PC-3 (cell line): Measurements from ENCODE around the gene DAND5.

Source experiments
- CTCF ChIP-seq: fragments of 300-600 bp; sonication (generic); conservative IDR thresholded peaks from 2 replicates; pipeline ENCODE4 v1.5.1; 2017; ENCODE audit warnings: antibody characterized with exemption, low read depth, mild to moderate bottlenecking, low read length
- EZH2 ChIP-seq: fragments of 300-600 bp; sonication (generic); IDR thresholded peaks from one replicate; pipeline ENCODE4 v1.6.1; 2017; ENCODE audit warnings: antibody characterized with exemption, mild to moderate bottlenecking, low read length; ENCODE audit not compliant: unreplicated experiment
- EZH2phosphoT487 ChIP-seq: fragments of 300-600 bp; sonication (generic); IDR thresholded peaks from 2 replicates; pipeline ENCODE4 v1.6.1; 2018; ENCODE audit warnings: mild to moderate bottlenecking, antibody characterized with exemption, low read length, borderline replicate concordance

DNA sequence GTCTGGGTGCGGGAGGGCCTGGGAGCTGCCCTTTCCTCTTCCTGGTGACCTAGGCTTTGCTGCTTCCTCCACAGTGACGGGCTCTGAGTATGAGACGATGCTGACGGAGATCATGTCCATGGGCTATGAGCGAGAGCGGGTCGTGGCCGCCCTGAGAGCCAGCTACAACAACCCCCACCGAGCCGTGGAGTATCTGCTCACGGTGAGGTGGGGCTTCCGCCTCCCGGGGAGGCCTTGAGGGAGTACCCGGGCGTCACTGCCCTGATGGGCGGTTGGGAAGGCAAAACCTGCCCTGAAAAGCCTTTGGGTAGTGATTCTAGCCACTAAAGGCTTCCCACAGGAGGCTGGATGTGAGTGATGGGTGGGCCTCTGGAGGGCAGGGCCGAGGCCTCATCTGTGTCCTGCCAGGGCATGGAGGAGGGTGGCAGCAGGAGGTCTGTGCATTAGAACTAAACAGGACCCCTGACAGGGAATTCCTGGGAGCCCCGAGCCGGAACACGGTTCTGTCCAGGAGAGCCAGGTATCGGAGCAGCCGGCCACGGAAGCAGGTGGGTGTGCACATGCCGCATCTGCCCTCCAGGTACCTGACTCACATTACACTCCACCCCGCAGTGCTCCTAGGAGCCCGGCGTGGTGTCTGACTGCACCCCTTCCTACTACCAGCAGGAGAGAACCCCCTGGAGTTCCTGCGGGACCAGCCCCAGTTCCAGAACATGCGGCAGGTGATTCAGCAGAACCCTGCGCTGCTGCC, 20.6 kb upstream of the DAND5 start:
- TF ChIP-seq EZH2 (no peak), CTCF (no peak), EZH2phosphoT487 (no peak)
